ENCODE data around the gene BHLHA9. TPM values are rescaled to one million over a fixed set of nuclear protein-coding genes. Genes with fewer than 3 reads are reported as not detected.

The BHLHA9 gene
- total RNA-seq, 4 donors from 2014 or later: not detected

DNA sequence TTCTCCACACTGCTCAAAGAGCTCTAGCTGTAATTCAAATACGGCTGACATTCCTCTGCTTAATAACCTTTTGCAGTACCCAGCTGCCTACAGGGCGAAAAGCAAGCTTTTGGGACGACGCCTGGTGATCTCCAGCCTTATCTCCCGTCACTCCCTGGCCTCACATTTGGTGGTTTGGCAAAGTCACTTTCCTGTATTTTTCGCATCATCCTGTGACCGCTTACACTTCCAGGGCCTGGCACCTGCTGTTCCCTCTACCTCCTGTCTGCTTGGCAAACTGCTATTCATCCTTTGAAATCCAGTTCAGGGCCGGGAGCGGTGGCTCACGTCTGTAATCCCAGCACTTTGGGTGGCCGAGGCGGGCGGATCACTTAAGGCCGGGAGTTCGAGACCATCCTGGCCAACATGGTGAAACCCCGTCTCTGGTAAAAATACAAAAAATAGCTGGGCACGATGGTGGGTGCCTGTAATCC lies 2.7 kb upstream of the BHLHA9 start:
- TF ChIP-seq, protein P1, sequence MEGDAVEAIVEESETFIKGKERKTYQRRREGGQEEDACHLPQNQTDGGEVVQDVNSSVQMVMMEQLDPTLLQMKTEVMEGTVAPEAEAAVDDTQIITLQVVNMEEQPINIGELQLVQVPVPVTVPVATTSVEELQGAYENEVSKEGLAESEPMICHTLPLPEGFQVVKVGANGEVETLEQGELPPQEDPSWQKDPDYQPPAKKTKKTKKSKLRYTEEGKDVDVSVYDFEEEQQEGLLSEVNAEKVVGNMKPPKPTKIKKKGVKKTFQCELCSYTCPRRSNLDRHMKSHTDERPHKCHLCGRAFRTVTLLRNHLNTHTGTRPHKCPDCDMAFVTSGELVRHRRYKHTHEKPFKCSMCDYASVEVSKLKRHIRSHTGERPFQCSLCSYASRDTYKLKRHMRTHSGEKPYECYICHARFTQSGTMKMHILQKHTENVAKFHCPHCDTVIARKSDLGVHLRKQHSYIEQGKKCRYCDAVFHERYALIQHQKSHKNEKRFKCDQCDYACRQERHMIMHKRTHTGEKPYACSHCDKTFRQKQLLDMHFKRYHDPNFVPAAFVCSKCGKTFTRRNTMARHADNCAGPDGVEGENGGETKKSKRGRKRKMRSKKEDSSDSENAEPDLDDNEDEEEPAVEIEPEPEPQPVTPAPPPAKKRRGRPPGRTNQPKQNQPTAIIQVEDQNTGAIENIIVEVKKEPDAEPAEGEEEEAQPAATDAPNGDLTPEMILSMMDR (IDR thresholded peaks at IDR 0.05): no peak
- DNase-seq (ENCODE audit: low spot score): no peak
- ATAC-seq (ENCODE audit: low FRiP score): no peak

DNA sequence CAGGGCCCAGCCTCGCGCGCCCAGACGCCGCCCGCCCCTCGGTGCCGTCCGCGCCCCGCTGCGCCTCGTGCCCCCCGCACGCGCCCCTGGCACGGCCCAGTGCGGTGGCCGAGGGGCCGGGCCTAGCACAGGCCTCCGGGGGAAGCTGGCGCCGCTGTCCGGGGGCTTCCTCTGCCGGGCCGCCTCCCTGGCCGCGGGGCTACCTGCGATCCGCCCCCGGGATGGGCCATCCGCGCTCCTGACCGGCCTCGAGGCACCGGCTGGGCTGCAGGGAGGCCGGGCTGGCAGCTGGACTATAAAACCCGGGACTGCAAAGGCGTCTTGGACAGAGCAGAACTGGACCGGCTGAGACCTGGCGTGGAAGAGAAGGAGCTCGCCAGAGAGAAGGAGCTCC lies 783 bp downstream of the BHLHA9 start:
- TF ChIP-seq, protein P1 (IDR thresholded peaks at IDR 0.05): no peak
- DNase-seq (ENCODE audit: low spot score): no peak
- ATAC-seq (ENCODE audit: low FRiP score): no peak

DNA sequence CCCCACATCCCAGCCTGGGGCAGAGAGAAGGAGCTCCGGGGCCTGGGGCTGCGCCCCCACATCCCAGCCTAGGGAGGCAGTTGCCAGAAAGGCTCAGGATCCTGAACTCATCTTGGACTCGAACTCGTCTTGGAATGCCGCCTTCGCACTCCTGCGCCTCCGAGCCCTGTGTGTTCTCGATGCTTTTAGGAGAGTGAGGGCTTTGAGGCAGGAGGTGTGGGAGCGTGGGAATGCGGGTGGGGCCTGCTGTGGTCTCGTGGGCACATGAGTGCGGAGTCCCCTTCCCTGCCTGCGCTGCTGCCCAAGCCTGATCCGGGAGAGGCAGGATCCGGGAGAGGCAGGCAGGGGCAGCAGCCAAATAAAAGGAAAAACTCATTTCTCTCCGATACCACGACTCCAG lies 1.2 kb downstream of the BHLHA9 start:
- TF ChIP-seq, protein P1 (IDR thresholded peaks at IDR 0.05): no peak
- no peak for ATAC-seq (ENCODE audit: low FRiP score)
- DNase-seq (ENCODE audit: low spot score): no peak

DNA sequence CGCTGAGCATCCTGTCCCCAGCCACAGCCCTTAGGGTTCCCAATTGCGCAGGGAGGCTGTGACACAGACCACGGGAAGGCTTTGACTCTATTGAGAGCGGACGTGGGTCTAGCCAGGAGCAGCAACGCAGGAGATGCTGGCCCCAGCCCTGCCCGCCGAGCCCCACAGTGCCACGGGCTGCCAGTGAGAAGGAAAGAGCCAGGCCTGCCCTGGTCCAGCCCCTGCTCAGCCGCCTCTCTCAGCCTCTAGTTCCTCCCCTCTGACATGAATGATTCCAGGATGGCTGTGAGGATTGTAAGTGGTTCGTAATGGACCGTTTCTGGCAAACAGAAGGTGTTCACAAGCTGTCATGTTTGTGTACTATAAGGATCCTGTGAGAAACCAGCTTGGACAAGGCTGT lies 2.5 kb downstream of the BHLHA9 start:
- ATAC-seq (ENCODE audit: low FRiP score) (no peak), DNase-seq (ENCODE audit: low spot score) (no peak)
- TF ChIP-seq, protein P1 (IDR thresholded peaks at IDR 0.05): no peak

DNA sequence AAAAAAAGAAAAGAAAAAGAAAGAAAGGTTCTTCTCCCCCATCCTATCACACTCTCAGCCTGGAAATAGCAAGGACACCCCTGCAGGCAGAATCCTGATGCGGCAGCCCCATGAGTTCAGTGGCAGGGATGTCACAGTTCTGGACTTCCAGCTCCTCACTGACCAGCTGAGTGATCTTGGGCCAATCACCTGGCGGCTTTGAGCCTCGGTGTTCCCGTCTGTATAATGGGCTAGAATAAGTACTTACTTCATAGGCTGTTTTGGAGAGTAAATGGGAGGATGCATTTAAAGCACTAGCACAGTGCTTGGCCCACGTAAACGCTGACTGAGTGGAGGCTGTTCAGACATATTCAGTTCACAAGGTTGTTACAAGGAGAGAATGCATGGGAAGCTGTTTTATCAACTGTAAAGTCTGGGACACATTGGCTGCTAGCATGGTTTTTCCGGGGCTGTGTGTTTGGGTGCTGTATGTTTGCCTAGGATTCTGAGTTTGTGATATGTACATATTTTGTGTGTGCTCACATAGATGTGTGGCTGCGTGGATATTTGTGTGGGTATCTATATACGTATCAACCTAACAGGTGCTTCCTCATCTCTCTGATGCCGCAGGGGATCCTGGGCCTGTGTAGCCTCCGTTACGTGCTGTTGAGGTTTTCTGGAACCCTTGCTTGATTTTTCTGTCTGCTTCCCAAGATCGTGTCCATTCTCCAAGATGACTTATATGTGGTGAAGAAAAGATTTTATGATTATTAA lies 3.4 kb downstream of the BHLHA9 start:
- DNase-seq (ENCODE audit: low spot score) (no peak), ATAC-seq (ENCODE audit: low FRiP score) (no peak)
- TF ChIP-seq, protein P1 (IDR thresholded peaks at IDR 0.05): no peak

DNA sequence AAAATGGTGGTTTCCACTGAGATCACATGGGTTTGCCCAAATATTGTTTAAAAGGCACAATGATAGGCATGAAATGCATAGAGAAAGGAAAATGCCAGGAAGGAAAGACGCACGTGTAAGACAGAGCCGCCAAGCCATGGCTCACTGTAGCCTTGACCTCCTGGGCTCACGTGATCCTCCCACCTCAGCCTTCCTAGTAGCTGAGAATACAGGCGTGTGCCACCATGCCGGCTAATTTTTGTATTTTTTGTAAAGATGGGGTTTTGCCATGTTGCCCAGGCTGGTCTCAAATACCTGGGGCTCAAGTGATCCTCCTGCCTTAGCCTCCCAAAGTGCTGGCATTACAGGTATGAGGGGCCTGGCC lies 4.0 kb downstream of the BHLHA9 start:
- ATAC-seq (ENCODE audit: low FRiP score) (no peak), DNase-seq (ENCODE audit: low spot score) (no peak)
- TF ChIP-seq, protein P1 (IDR thresholded peaks at IDR 0.05): no peak
